ENCODE data around the gene DTX1.

DTX1 gene

DNA sequence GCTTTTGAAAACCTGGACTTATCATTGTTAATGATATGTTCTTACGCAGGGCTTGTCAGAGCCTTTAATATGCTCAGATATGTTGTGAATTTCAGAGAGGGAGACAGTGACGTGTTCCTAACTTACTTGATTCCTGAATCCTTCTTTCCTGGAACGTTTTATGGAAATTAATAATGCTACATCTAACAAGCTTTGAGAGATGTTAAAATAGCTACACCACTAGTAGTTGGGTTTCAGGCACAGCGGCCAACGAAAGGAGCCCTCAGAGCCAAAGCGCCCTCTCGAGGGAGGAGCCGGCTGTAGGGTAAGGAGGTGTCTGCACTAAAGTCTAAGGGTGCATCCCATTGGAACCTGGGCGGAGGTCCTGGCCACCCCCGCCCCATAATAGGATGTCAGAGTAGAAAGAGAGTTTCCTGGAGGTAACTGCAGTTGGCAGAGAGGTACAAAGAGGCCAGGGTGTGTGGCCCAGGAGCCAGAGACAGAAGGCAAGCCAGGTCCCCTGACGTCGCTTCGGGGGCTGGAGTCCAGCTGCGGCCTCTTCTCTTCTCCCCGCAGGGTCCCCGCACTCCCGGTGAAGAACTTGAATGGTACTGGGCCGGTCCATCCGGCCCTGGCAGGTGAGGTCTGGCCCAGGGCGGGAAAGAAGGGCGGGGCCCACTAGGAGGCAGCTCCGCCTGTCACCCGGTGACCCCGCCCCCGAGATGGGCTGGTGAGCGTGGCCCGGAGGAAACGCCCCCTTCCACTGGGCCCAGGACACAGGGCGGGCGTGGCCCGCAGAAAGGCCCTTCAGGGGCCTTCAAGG lies 36.3 kb downstream of the DTX1 start:
- TF ChIP-seq, protein P1, sequence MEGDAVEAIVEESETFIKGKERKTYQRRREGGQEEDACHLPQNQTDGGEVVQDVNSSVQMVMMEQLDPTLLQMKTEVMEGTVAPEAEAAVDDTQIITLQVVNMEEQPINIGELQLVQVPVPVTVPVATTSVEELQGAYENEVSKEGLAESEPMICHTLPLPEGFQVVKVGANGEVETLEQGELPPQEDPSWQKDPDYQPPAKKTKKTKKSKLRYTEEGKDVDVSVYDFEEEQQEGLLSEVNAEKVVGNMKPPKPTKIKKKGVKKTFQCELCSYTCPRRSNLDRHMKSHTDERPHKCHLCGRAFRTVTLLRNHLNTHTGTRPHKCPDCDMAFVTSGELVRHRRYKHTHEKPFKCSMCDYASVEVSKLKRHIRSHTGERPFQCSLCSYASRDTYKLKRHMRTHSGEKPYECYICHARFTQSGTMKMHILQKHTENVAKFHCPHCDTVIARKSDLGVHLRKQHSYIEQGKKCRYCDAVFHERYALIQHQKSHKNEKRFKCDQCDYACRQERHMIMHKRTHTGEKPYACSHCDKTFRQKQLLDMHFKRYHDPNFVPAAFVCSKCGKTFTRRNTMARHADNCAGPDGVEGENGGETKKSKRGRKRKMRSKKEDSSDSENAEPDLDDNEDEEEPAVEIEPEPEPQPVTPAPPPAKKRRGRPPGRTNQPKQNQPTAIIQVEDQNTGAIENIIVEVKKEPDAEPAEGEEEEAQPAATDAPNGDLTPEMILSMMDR (conservative IDR thresholded peaks at IDR 0.05), result no peak
- no peak overlapping the region for H3K27ac ChIP-seq

DNA sequence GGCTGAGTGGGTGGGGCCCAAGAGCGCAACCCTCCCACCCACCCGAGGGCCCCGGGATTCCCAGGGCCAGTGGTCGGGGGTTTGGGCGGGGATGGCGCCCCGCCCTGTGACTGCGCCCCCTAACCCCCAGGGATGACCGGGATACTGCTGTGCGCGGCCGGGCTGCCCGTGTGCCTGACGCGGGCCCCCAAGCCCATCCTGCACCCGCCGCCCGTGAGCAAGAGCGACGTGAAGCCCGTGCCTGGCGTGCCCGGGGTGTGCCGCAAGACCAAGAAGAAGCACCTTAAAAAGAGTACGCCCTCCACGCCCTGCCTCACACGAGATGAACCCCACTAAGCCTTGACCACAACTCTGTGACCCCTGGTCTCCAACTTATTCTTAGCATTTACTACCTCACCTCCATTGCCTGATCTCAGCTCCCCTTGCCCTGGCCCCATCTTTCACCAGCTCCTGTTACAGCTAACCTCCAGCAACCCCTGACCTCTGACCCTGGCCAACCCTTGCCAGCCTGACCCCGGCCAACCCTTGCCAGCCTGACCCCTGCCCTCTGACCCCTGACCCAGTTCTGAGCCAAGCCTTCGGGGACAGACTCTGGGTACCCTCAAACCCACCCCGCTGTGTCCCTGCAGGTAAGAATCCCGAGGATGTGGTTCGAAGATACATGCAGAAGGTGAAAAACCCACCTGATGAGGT lies 37.0 kb downstream of the DTX1 start:
- no peak overlapping the region for H3K27ac ChIP-seq
- TF ChIP-seq, protein P1 (conservative IDR thresholded peaks at IDR 0.05), result no peak

DNA sequence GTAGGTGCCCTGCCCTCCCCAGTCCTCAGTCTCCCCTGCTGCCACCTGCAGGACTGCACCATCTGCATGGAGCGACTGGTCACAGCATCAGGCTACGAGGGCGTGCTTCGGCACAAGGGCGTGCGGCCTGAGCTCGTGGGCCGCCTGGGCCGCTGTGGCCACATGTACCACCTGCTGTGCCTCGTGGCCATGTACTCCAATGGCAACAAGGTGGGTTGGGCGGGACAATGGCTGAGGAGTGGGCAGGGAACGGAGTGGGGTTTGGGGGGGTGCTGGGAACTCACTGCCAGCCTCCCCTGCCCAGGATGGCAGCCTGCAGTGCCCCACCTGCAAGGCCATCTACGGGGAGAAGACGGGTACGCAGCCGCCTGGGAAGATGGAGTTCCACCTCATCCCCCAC lies 38.2 kb downstream of the DTX1 start:
- no peak overlapping the region for H3K27ac ChIP-seq

DNA sequence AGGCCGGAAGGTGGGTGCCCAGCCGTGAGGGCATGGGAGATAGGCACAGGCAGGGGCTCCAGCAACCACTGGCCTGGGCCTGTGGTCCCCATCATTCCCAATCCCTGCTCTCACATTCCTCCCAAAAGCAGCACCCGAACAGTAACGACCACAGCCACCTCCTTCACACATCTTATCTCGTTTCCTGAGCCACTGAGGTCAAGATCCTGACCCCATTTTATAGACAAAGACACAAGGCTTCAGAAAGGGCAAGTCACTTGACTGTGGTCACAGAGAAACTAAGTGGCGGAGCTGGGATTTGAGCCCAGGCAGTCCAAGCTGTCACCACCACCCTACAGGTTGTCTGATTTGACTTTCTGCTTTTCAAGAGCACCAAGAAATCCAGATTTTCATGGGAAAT lies 38.9 kb downstream of the DTX1 start:
- TF ChIP-seq, protein P1 (conservative IDR thresholded peaks at IDR 0.05), result no peak
- no peak overlapping the region for H3K27ac ChIP-seq

More for the DNA sequence above, 38.2 kb downstream of the DTX1 start:
- TF ChIP-seq, protein P1 (conservative IDR thresholded peaks at IDR 0.05), result no peak

DNA sequence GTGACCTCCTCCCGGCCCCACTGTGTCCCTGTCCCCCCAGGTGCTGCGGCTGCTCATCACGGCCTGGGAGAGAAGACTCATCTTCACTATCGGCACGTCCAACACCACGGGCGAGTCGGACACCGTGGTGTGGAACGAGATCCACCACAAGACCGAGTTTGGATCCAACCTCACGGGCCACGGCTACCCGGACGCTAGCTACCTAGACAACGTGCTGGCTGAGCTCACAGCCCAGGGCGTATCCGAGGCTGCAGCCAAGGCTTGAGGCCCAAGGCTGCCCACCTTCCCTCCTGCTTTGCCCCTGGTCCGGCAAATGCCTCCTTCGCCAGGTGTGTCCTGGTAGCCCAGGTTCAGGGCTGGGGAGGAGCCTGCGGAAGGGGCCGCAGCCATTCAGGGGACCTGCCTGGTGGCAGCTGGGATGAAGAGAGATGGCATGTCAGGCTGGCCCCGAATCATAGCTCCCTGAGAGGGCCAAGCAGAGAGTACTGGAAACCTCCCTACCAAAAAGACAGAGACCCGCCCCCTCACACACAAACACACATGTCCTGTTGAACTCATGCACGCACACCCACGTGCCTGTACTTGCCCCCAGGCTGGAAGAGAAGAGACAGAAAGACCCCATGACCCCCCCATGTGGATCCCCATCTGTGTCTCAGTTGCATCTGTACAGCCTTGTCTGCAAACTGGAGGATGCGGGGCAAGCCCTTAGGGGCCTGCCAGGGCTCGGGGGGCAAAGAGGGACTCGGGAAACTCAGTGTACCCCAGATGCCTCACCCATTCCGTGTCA lies 40.3 kb downstream of the DTX1 start:
- TF ChIP-seq, protein P1 (conservative IDR thresholded peaks at IDR 0.05), result no peak
- H3K27ac ChIP-seq, result no peak overlapping the region

DNA sequence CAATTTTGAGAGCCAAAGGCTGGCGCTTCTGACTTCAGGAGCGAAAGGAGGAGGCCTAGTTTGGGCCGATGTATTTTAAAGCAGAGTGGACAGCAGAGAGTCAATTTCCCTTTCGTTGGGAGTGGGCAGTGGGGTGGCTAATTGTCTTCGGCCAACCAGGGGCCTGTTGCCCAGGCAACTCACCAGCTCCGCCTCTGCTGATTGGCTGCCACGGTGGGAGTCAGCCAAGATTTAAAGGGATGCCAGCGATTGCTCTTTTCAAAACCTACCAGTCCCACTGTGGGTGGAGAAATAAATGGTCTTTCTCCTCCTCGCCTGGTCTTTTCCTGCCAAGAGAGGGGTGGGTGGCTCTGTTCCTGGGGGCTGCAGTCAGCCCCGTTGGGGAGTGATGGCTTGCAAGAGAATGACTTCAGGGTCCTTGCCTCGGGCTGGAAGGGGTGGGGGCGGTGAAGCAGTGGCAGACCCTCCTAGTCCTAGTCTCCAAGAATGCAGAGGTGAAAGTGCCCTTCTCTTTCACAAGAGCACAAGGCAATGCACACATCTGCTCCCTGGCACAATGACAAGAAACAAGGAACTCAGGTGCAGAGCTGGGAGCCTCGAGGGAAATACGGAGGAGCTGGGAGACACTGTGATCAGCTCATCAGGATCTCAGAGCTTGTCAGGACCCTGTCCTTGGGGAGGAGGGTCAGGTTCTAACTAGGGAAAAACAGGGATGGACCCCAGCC lies 41.3 kb downstream of the DTX1 start:
- TF ChIP-seq, protein P1 (conservative IDR thresholded peaks at IDR 0.05), result no peak

More for the DNA sequence above, 41.3 kb downstream of the DTX1 start:
- peak overlapping the region; percentile 83 for H3K27ac ChIP-seq
